Hematopoietic multipotent progenitor cell treated with erythropoietin and hydrocortisone succinate and interleukin-3 and kit ligand, for 8 days (in vitro differentiated cells): ENCODE measurements around the gene ABCA1.

Source experiments
- DNase-seq: peaks from one replicate; pipeline ENCODE4 v3.0.0-alpha.2; 2015

The ABCA1 gene

GRCh38 chr9:104747565-104748358 is 180.2 kb downstream of the ABCA1 start, which contains the start of gene NIPSNAP3A:
Gene NIPSNAP3A, plus strand, starts transcription at chr9:104747683. Its CDS starts 110 bp downstream, at chr9:104747793.
- peak; percentile 87 for DNase-seq

- DNase-seq: no peak
Measured at GRCh38 chr9:104747245-104747564, 180.8 kb downstream of the ABCA1 start.

GRCh38 chr9:104746798-104747197 is 181.2 kb downstream of the ABCA1 start:
- DNase-seq: no peak

GRCh38 chr9:104746285-104746684 is 181.7 kb downstream of the ABCA1 start:
- DNase-seq: no peak

- DNase-seq: peak; percentile 36
Measured at GRCh38 chr9:104745852-104746251, 182.1 kb downstream of the ABCA1 start.

GRCh38 chr9:104743376-104743985 is 184.5 kb downstream of the ABCA1 start:
- DNase-seq: peak; percentile 84

GRCh38 chr9:104740621-104741020 is 187.3 kb downstream of the ABCA1 start:
- no peak for DNase-seq

- no peak for DNase-seq
Measured at GRCh38 chr9:104738452-104738851, 189.5 kb downstream of the ABCA1 start.
